ENCODE data around the gene CMSS1. TPM values are rescaled to one million over a fixed set of nuclear protein-coding genes. Genes with fewer than 3 reads are reported as not detected.

The CMSS1 gene
- total and polyA plus RNA-seq, 2 of the 13 experiments (the other 11 are each of a cell fraction or from before 2014, with no cell fraction given) = 6.4 to 48.7 TPM

DNA sequence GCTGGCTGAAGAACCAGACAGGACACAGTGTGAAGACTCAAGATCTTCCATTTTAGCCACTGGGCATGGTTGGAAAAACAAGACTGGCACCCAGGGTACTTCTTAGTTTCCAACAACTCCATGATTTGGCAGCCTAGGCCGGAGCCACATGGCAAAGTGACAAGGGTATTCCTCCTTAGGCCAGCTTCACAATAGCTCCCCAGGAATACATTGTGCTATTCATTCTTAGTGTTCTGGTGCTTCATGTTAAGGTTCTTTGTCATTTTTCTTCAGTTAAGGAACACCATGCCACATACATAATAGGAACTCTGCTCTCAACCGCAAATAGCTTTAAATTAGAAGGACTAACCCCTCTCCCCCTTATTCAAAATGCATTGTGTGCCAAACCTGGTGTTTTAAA, 304.7 kb downstream of the CMSS1 start:
- Histone ChIP-seq H4K20me1 (ENCODE audit: insufficient read depth, low read length) (no peaks in the 10 kb centered on the region), H3K4me1 (ENCODE audit: insufficient read depth, low read length) (no peaks in the 10 kb centered on the region), H3K4me2 (ENCODE audit: low read depth, low read length) (no peak overlapping the region), H2AFZ (ENCODE audit: low read length) (no peak overlapping the region), H3K9me3 (ENCODE audit: low read length) (no peaks in the 10 kb centered on the region), H3K27me3 (ENCODE audit: control insufficient read depth in 1 of 2, insufficient read depth in 2 of 2, low read length in 2 of 2) (no peaks in the 10 kb centered on the region), H3K9ac (ENCODE audit: insufficient read depth, low read depth, low read length) (no peak overlapping the region), H3K4me3 (replicated peaks in 1 of 3; ENCODE audit: insufficient read depth in 1 of 3, low read depth in 2 of 3, low read length in 3 of 3) (no peak overlapping the region), H3K79me2 (ENCODE audit: insufficient read depth, low read length) (no peaks in the 10 kb centered on the region), H3K36me3 (replicated peaks in 1 of 2; ENCODE audit: control insufficient read depth in 1 of 2, insufficient read depth in 2 of 2, low read length in 2 of 2) (no peaks in the 10 kb centered on the region), H3K27ac (ENCODE audit: extremely low read length, insufficient read depth, low read length) (no peak overlapping the region)
- TF ChIP-seq PHF20 (CRISPR knock-in tag; IDR thresholded peaks at IDR 0.05) (no peak), FOSL1 (CRISPR knock-in tag; IDR thresholded peaks at IDR 0.05; ENCODE audit: borderline replicate concordance) (no peak), KDM6A (CRISPR knock-in tag; IDR thresholded peaks at IDR 0.05; ENCODE audit: low read depth) (no peak), ZFYVE20 (CRISPR knock-in tag; IDR thresholded peaks at IDR 0.05; ENCODE audit: borderline replicate concordance, low read depth) (no peak), XBP1 (CRISPR knock-in tag; IDR thresholded peaks at IDR 0.05) (no peak), ZNF839 (CRISPR knock-in tag; IDR thresholded peaks at IDR 0.05; ENCODE audit: borderline replicate concordance) (no peak)
- no peak for ATAC-seq
- no peak for FAIRE-seq
- BruUV-seq (replicated peaks) = no TSS peak
- intact Hi-C loops (cut with micrococcal nuclease; ENCODE audit: unreplicated experiment) = no loop called here
- in situ Hi-C loops (cut with HindIII; ENCODE audit: extremely low pct_ligation_motif_present, low pct_unique_long_range_greater_than_20kb) = no loop called here
- ChIA-PET POLR2A (no interaction called here), CTCF (ENCODE audit: low intra/inter-chr PET ratio, low total read pairs) (no interaction called here)
- WGBS (ENCODE audit: low lambda C conversion rate) = 100% methylated on average over 2 of the region's 2 CpGs
- DNase-seq (ENCODE audit: low spot score) = no peak

DNA sequence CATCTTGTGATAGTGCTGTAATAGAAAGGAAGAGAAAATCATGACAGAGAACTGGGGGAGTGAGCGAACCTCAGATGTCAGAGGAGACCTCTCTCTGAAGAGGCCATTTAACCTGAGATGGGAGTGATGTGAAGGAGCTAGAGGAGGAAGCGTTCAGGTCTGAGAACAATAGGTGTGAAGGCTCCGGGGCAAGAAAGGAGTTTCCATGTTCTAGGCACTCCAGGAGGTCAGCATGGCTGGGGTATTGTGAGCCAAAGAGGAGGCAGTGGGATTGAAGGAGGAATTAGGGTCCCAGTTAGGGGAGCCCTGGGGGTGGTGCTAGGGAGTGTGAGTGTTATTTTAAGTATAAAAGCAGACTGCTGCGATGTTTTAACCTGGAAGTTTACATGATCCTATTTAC, 305.4 kb downstream of the CMSS1 start:
- Histone ChIP-seq H3K4me2 (ENCODE audit: low read depth, low read length) (no peak overlapping the region), H3K9me3 (ENCODE audit: low read length) (no peaks in the 10 kb centered on the region), H3K79me2 (ENCODE audit: insufficient read depth, low read length) (no peaks in the 10 kb centered on the region), H3K27me3 (ENCODE audit: control insufficient read depth in 1 of 2, insufficient read depth in 2 of 2, low read length in 2 of 2) (no peaks in the 10 kb centered on the region), H3K27ac (ENCODE audit: extremely low read length, insufficient read depth, low read length) (no peak overlapping the region), H3K4me3 (replicated peaks in 1 of 3; ENCODE audit: insufficient read depth in 1 of 3, low read depth in 2 of 3, low read length in 3 of 3) (no peak overlapping the region), H3K36me3 (replicated peaks in 1 of 2; ENCODE audit: control insufficient read depth in 1 of 2, insufficient read depth in 2 of 2, low read length in 2 of 2) (no peaks in the 10 kb centered on the region), H3K4me1 (ENCODE audit: insufficient read depth, low read length) (no peaks in the 10 kb centered on the region), H3K9ac (ENCODE audit: insufficient read depth, low read depth, low read length) (no peak overlapping the region), H2AFZ (ENCODE audit: low read length) (no peak overlapping the region), H4K20me1 (ENCODE audit: insufficient read depth, low read length) (no peaks in the 10 kb centered on the region)
- 86% methylated on average over 4 of the region's 4 CpGs for WGBS (ENCODE audit: low lambda C conversion rate)
- no peak for TF ChIP-seq KLF16 (CRISPR knock-in tag; IDR thresholded peaks at IDR 0.05)
- TF ChIP-seq ZNF34 (CRISPR knock-in tag; IDR thresholded peaks at IDR 0.05; ENCODE audit: borderline replicate concordance) = no peak
- no peak for TF ChIP-seq NPAS2 (CRISPR knock-in tag; IDR thresholded peaks at IDR 0.05; ENCODE audit: borderline replicate concordance)
- no peak for TF ChIP-seq DMAP1 (CRISPR knock-in tag; IDR thresholded peaks at IDR 0.05)
- TF ChIP-seq, protein P1, sequence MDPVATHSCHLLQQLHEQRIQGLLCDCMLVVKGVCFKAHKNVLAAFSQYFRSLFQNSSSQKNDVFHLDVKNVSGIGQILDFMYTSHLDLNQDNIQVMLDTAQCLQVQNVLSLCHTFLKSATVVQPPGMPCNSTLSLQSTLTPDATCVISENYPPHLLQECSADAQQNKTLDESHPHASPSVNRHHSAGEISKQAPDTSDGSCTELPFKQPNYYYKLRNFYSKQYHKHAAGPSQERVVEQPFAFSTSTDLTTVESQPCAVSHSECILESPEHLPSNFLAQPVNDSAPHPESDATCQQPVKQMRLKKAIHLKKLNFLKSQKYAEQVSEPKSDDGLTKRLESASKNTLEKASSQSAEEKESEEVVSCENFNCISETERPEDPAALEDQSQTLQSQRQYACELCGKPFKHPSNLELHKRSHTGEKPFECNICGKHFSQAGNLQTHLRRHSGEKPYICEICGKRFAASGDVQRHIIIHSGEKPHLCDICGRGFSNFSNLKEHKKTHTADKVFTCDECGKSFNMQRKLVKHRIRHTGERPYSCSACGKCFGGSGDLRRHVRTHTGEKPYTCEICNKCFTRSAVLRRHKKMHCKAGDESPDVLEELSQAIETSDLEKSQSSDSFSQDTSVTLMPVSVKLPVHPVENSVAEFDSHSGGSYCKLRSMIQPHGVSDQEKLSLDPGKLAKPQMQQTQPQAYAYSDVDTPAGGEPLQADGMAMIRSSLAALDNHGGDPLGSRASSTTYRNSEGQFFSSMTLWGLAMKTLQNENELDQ (CRISPR knock-in tag; IDR thresholded peaks at IDR 0.05; ENCODE audit: borderline replicate concordance) = no peak
- TF ChIP-seq RFX3 (CRISPR knock-in tag; IDR thresholded peaks at IDR 0.05) = no peak
- TF ChIP-seq ZNF232 (CRISPR knock-in tag; IDR thresholded peaks at IDR 0.05; ENCODE audit: borderline replicate concordance) = no peak
- no peak for TF ChIP-seq RFX1 (IDR thresholded peaks at IDR 0.05)
- TF ChIP-seq ZNF782 (CRISPR knock-in tag; IDR thresholded peaks at IDR 0.05; ENCODE audit: borderline replicate concordance) = no peak
- intact Hi-C loops (cut with micrococcal nuclease; ENCODE audit: unreplicated experiment) (no loop called here), in situ Hi-C loops (cut with HindIII; ENCODE audit: extremely low pct_ligation_motif_present, low pct_unique_long_range_greater_than_20kb) (no loop called here)
- no peak for FAIRE-seq
- ATAC-seq = no peak
- CTCF ChIA-PET (ENCODE audit: low intra/inter-chr PET ratio, low total read pairs) = no interaction called here
- no peak for DNase-seq (ENCODE audit: low spot score)
- no TSS peak for BruUV-seq (replicated peaks)
- POLR2A ChIA-PET = no interaction called here

Measured in HepG2 (cell line).